ENCODE data around the gene OR6M1. TPM values are rescaled to one million over a fixed set of nuclear protein-coding genes. Genes with fewer than 3 reads are reported as not detected.

OR6M1 gene
- total and polyA plus RNA-seq, 2 of the 13 experiments (the other 11 are each of a cell fraction or from before 2014, with no cell fraction given) = not detected

DNA sequence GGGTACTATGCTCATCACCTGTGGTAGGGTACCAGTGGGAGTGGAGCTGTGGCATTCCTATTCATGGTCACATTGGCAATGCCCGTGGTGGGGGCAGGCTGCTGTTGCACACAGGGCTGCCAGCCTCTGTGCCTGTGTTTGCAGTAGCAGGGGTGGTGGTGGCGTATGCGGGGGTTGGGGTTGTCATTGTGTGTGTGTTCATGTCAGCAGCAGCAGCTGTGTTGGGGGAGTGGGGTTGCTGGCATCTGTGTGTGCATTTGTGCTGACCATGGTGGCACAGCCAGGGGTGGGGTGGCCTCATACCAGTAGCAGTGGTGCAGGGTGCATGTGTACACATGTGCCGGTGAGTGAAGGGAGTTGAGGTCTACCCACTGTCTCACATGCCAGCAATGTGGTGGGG is 45.0 kb upstream of the OR6M1 start (continued):
- TF ChIP-seq ZNF766 (CRISPR knock-in tag; IDR thresholded peaks at IDR 0.05; ENCODE audit: borderline replicate concordance) (no peak), ZNF234 (CRISPR knock-in tag; conservative IDR thresholded peaks at IDR 0.05) (no peak), SMAD1 (CRISPR knock-in tag; IDR thresholded peaks at IDR 0.05; ENCODE audit: borderline replicate concordance, low read depth) (no peak)
- TF ChIP-seq, protein P1, sequence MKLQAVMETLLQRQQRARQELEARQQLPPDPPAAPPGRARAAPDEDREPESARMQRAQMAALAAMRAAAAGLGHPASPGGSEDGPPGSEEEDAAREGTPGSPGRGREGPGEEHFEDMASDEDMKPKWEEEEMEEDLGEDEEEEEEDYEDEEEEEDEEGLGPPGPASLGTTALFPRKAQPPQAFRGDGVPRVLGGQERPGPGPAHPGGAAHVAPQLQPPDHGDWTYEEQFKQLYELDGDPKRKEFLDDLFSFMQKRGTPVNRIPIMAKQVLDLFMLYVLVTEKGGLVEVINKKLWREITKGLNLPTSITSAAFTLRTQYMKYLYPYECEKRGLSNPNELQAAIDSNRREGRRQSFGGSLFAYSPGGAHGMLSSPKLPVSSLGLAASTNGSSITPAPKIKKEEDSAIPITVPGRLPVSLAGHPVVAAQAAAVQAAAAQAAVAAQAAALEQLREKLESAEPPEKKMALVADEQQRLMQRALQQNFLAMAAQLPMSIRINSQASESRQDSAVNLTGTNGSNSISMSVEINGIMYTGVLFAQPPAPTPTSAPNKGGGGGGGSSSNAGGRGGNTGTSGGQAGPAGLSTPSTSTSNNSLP (IDR thresholded peaks at IDR 0.05; ENCODE audit: low read depth, low read length) = no peak

DNA sequence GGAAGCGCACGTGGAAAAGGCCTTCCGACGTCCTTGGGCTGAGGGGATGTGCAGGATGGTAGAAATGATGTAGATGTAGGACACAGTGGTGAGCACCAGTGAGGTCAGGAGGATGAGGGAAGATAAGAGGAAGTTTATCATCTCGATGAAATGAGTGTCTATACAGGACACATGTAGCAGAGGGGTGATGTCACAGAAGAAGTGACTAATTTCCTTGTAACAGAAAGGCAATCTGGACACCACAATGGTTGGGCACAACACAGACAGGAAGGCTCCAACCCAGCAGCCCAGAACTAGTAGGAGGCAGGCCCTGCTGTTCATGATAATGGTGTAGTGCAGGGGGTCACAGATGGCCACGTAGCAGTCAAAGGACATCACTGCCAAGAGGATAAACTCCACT is 35.0 kb upstream of the OR6M1 start:
- intact Hi-C loops (cut with micrococcal nuclease; ENCODE audit: unreplicated experiment) = no loop called here

More for the DNA sequence above, 35.0 kb upstream of the OR6M1 start:
- Histone ChIP-seq H3K4me2 (ENCODE audit: low read depth, low read length) (no peak overlapping the region), H3K4me1 (ENCODE audit: insufficient read depth, low read length) (no peaks in the 10 kb centered on the region), H3K9ac (ENCODE audit: insufficient read depth, low read depth, low read length) (no peak overlapping the region), H4K20me1 (ENCODE audit: insufficient read depth, low read length) (no peaks in the 10 kb centered on the region), H3K9me3 (ENCODE audit: low read length) (no peaks in the 10 kb centered on the region), H2AFZ (ENCODE audit: low read length) (no peak overlapping the region), H3K27ac (ENCODE audit: extremely low read length, insufficient read depth, low read length) (no peak overlapping the region), H3K4me3 (replicated peaks in 1 of 3; ENCODE audit: insufficient read depth in 1 of 3, low read depth in 2 of 3, low read length in 3 of 3) (no peak overlapping the region), H3K27me3 (ENCODE audit: control insufficient read depth in 1 of 2, insufficient read depth in 2 of 2, low read length in 2 of 2) (no peaks in the 10 kb centered on the region), H3K79me2 (ENCODE audit: insufficient read depth, low read length) (no peaks in the 10 kb centered on the region), H3K36me3 (replicated peaks in 1 of 2; ENCODE audit: control insufficient read depth in 1 of 2, insufficient read depth in 2 of 2, low read length in 2 of 2) (no peaks in the 10 kb centered on the region)
- TF ChIP-seq, protein P2, sequence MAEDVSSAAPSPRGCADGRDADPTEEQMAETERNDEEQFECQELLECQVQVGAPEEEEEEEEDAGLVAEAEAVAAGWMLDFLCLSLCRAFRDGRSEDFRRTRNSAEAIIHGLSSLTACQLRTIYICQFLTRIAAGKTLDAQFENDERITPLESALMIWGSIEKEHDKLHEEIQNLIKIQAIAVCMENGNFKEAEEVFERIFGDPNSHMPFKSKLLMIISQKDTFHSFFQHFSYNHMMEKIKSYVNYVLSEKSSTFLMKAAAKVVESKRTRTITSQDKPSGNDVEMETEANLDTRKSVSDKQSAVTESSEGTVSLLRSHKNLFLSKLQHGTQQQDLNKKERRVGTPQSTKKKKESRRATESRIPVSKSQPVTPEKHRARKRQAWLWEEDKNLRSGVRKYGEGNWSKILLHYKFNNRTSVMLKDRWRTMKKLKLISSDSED (CRISPR knock-in tag; IDR thresholded peaks at IDR 0.05) = no peak
- TF ChIP-seq XRCC5 (optimal IDR thresholded peaks at IDR 0.05; ENCODE audit: low read length) (no peak), GTF2F1 (IDR thresholded peaks at IDR 0.05; ENCODE audit: low read length) (no peak), CREB1 (IDR thresholded peaks at IDR 0.05) (0 out of 2 replicates have a peak, but pooled peaks have one; percentile 7), CREB1 (CRISPR knock-in tag; IDR thresholded peaks at IDR 0.05) (no peak), PCBP2 (optimal IDR thresholded peaks at IDR 0.05; ENCODE audit: low read depth, low read length, poor library complexity, severe bottlenecking) (no peak)
- TF ChIP-seq, protein P3, sequence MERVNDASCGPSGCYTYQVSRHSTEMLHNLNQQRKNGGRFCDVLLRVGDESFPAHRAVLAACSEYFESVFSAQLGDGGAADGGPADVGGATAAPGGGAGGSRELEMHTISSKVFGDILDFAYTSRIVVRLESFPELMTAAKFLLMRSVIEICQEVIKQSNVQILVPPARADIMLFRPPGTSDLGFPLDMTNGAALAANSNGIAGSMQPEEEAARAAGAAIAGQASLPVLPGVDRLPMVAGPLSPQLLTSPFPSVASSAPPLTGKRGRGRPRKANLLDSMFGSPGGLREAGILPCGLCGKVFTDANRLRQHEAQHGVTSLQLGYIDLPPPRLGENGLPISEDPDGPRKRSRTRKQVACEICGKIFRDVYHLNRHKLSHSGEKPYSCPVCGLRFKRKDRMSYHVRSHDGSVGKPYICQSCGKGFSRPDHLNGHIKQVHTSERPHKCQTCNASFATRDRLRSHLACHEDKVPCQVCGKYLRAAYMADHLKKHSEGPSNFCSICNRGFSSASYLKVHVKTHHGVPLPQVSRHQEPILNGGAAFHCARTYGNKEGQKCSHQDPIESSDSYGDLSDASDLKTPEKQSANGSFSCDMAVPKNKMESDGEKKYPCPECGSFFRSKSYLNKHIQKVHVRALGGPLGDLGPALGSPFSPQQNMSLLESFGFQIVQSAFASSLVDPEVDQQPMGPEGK (CRISPR knock-in tag; IDR thresholded peaks at IDR 0.05) = no peak
- ChIA-PET CTCF (ENCODE audit: low intra/inter-chr PET ratio, low total read pairs) (no interaction called here), POLR2A (no interaction called here)
- FAIRE-seq (no peak), DNase-seq (ENCODE audit: low spot score) (no peak), ATAC-seq (no peak)
- BruUV-seq (replicated peaks) = no TSS peak
- in situ Hi-C loops (cut with HindIII; ENCODE audit: extremely low pct_ligation_motif_present, low pct_unique_long_range_greater_than_20kb) = no loop called here
- whole genome bisulfite sequencing (ENCODE audit: low lambda C conversion rate) = 10% methylated on average over 6 of the region's 6 CpGs

All from HepG2 (cell line).